ENCODE measurements around the gene SPTBN1. TPM values are rescaled to one million over a fixed set of nuclear protein-coding genes. Genes with fewer than 3 reads are reported as not detected.

Gene SPTBN1
- total RNA-seq, 1 experiment from 2014 or later, result 171 TPM

- DNase-seq (ENCODE audit: unreplicated experiment), result no peak
- ChIA-PET POLR2A (no interaction called here), CTCF (no interaction called here)
- intact Hi-C loops (cut with micrococcal nuclease), result no loop called here
- Mint-ChIP-seq H3K27ac (ENCODE audit: low read depth, unreplicated experiment) (no peak overlapping the region), H3K4me1 (ENCODE audit: insufficient read depth, unreplicated experiment) (no peaks in the 10 kb centered on the region), H3K27me3 (ENCODE audit: insufficient read depth, unreplicated experiment) (no peaks in the 10 kb centered on the region), H3K36me3 (ENCODE audit: insufficient read depth, unreplicated experiment) (peaks cover 95% of the 10 kb centered on the region), H3K9me3 (ENCODE audit: unreplicated experiment) (no peaks in the 10 kb centered on the region), H3K4me3 (ENCODE audit: unreplicated experiment) (no peak overlapping the region)
- no peak for TF ChIP-seq CTCF (IDR thresholded peaks at IDR 0.05; ENCODE audit: unreplicated experiment)
- no TSS peak for BruUV-seq (replicated peaks)
These were observed 192.1 kb downstream of the SPTBN1 start for GRCh38 chr2:54648256-54648655.

GRCh38 chr2:54649191-54649590, 193.1 kb downstream of the SPTBN1 start:
- H3K27ac Mint-ChIP-seq (ENCODE audit: low read depth, unreplicated experiment), result no peak overlapping the region
- no peaks in the 10 kb centered on the region for H3K27me3 Mint-ChIP-seq (ENCODE audit: insufficient read depth, unreplicated experiment)

GRCh38 chr2:54649633-54650032, 193.5 kb downstream of the SPTBN1 start:
- Mint-ChIP-seq H3K9me3 (ENCODE audit: unreplicated experiment) (no peaks in the 10 kb centered on the region), H3K27me3 (ENCODE audit: insufficient read depth, unreplicated experiment) (no peaks in the 10 kb centered on the region), H3K4me1 (ENCODE audit: insufficient read depth, unreplicated experiment) (no peaks in the 10 kb centered on the region), H3K27ac (ENCODE audit: low read depth, unreplicated experiment) (no peak overlapping the region), H3K4me3 (ENCODE audit: unreplicated experiment) (no peak overlapping the region), H3K36me3 (ENCODE audit: insufficient read depth, unreplicated experiment) (peaks cover 95% of the 10 kb centered on the region)
- TF ChIP-seq CTCF (IDR thresholded peaks at IDR 0.05; ENCODE audit: unreplicated experiment), result no peak
- ChIA-PET POLR2A (interaction anchor here (0.5 kb wide), 1 partner anchor 106 kb away, joined by 3 read pairs; no protein-coding TSS in a partner anchor), CTCF (interaction anchor here (0.6 to 2.9 kb wide), 4 partner anchors 9 to 545 kb away, joined by 3 to 12 read pairs (median 4); no protein-coding TSS in a partner anchor)
- DNase-seq (ENCODE audit: unreplicated experiment), result no peak
- TSS peak; percentile 73 for BruUV-seq (replicated peaks)
- intact Hi-C loops (cut with micrococcal nuclease), result no loop called here

More at GRCh38 chr2:54649191-54649590, 193.1 kb downstream of the SPTBN1 start:
- H3K36me3 Mint-ChIP-seq (ENCODE audit: insufficient read depth, unreplicated experiment), result peaks cover 95% of the 10 kb centered on the region
- H3K4me1 Mint-ChIP-seq (ENCODE audit: insufficient read depth, unreplicated experiment), result no peaks in the 10 kb centered on the region
- intact Hi-C loops (cut with micrococcal nuclease), result no loop called here
- DNase-seq (ENCODE audit: unreplicated experiment), result no peak
- no peaks in the 10 kb centered on the region for H3K9me3 Mint-ChIP-seq (ENCODE audit: unreplicated experiment)
- TF ChIP-seq CTCF (IDR thresholded peaks at IDR 0.05; ENCODE audit: unreplicated experiment), result no peak
- H3K4me3 Mint-ChIP-seq (ENCODE audit: unreplicated experiment), result no peak overlapping the region
- no TSS peak for BruUV-seq (replicated peaks)
- ChIA-PET POLR2A (no interaction called here), CTCF (interaction anchor here (1.3 to 2.9 kb wide), 3 partner anchors 9 to 55 kb away, joined by 3 to 12 read pairs (median 6); no protein-coding TSS in a partner anchor)

- Mint-ChIP-seq H3K36me3 (ENCODE audit: insufficient read depth, unreplicated experiment) (peaks cover 95% of the 10 kb centered on the region), H3K4me1 (ENCODE audit: insufficient read depth, unreplicated experiment) (no peaks in the 10 kb centered on the region), H3K4me3 (ENCODE audit: unreplicated experiment) (no peak overlapping the region), H3K27me3 (ENCODE audit: insufficient read depth, unreplicated experiment) (no peaks in the 10 kb centered on the region), H3K9me3 (ENCODE audit: unreplicated experiment) (no peaks in the 10 kb centered on the region), H3K27ac (ENCODE audit: low read depth, unreplicated experiment) (no peak overlapping the region)
- no peak for DNase-seq (ENCODE audit: unreplicated experiment)
- intact Hi-C loops (cut with micrococcal nuclease), result no loop called here
- no peak for TF ChIP-seq CTCF (IDR thresholded peaks at IDR 0.05; ENCODE audit: unreplicated experiment)
- ChIA-PET POLR2A (interaction anchor here (0.9 kb wide), 1 partner anchor 46 kb away, joined by 3 read pairs; no protein-coding TSS in a partner anchor), CTCF (interaction anchor here (2.9 kb wide), 1 partner anchor 14 kb away, joined by 12 read pairs; no protein-coding TSS in a partner anchor)
- no TSS peak for BruUV-seq (replicated peaks)
These were observed 194.5 kb downstream of the SPTBN1 start for GRCh38 chr2:54650612-54651011.
